PC-3 (cell line): ENCODE data around the gene SARNP.

ENCODE experiments used
- EZH2 ChIP-seq: fragments of 300-600 bp; sonication (generic); IDR thresholded peaks from one replicate; pipeline ENCODE4 v1.6.1; 2017; ENCODE audit warnings: antibody characterized with exemption, mild to moderate bottlenecking, low read length; ENCODE audit not compliant: unreplicated experiment
- TF ChIP-seq, protein P1 (sequence below): fragments of 300-600 bp; sonication (generic); conservative IDR thresholded peaks from 2 replicates; pipeline ENCODE4 v1.5.1; 2017; ENCODE audit warnings: antibody characterized with exemption, low read depth, mild to moderate bottlenecking, low read length

DNA sequence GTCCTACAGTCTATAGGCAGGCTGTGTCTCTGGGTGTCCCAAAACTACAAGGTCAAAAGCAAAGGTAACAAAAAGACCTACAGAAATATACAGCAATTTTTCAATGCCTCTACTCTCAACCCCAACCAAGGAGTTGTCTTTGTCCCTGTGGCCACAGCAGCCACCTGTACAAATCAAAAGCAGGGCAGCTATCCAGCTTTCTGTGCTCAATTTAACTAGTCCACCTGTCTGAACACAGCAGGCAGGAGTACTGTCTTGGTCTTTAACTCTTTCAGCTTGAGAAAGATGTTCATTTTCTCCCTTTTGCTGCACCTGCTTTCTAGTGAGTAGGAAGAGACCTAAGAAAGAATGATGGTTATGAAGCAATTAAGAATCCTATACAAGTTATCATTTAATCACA lies 54.9 kb downstream of the SARNP start:
- TF ChIP-seq, protein P1, sequence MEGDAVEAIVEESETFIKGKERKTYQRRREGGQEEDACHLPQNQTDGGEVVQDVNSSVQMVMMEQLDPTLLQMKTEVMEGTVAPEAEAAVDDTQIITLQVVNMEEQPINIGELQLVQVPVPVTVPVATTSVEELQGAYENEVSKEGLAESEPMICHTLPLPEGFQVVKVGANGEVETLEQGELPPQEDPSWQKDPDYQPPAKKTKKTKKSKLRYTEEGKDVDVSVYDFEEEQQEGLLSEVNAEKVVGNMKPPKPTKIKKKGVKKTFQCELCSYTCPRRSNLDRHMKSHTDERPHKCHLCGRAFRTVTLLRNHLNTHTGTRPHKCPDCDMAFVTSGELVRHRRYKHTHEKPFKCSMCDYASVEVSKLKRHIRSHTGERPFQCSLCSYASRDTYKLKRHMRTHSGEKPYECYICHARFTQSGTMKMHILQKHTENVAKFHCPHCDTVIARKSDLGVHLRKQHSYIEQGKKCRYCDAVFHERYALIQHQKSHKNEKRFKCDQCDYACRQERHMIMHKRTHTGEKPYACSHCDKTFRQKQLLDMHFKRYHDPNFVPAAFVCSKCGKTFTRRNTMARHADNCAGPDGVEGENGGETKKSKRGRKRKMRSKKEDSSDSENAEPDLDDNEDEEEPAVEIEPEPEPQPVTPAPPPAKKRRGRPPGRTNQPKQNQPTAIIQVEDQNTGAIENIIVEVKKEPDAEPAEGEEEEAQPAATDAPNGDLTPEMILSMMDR: no peak
- TF ChIP-seq EZH2: no peak
